Measurements from ENCODE around the gene ELK1.
A peak's percentile ranks its signal among the peaks of the same experiment; 100 is the strongest.
"Not testable (repeated sequence)": the region's sequence is repeated elsewhere in the genome, so short reads cannot be mapped to it uniquely, and the experiment has no call there.

ELK1 gene, protein sequence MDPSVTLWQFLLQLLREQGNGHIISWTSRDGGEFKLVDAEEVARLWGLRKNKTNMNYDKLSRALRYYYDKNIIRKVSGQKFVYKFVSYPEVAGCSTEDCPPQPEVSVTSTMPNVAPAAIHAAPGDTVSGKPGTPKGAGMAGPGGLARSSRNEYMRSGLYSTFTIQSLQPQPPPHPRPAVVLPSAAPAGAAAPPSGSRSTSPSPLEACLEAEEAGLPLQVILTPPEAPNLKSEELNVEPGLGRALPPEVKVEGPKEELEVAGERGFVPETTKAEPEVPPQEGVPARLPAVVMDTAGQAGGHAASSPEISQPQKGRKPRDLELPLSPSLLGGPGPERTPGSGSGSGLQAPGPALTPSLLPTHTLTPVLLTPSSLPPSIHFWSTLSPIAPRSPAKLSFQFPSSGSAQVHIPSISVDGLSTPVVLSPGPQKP

DNA sequence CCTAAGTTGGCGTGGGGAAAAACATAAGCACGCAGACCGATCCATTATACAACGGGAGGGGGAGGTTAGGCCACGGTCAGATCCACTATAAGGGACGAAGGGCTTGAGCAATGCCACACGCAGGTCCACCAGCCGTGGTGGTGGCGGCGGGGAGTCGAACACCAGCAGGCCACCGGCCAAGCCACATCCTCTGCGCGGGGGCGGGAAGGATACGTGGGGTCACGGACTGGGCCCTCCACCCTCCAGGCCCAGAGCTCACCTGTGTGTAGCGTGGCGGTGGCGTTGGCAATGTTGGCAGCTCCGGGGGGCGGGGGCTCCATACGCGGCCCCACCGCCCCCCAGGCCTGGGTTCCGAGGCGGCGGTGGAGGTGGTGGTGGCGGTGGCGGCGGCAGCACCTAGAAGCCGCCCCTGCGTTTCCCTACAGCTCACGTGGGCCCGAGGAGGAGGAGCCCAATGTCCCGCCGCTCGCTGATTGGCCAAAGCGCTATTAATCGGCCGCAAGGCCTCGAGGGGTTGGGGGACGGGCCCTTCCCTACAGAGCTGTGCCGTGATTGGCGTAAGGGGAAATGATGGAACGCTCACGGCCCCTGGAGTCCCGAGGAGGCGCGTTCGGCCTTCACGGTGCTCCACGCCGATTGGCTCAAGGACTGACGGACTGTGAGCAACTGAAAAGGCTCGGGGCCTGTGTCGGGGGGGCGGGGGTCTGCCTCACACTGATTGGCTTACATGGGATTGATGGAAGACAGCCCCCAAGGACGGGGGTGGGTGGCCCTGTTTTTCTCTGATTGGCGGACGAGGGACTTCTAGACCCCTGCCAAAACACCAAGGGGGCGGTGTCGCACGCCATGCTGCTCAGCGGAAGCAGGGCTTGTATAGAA, at the start of gene ELK1:
TSS of gene ELK1 (minus strand) at position 400 of the 879 bp plus-strand sequence. CDS start 9,122 bp downstream, outside the sequence.
- peak within 1 kb of the TSS in 4 of 5 donors; percentile 50 to 65 (median 62) for H3K9ac ChIP-seq (ENCODE audit: low read length in 5 of 5)
- peaks cover 0 to 4% (median 0%) of the 10 kb centered on the region in 5 donors for H3K9me3 ChIP-seq (ENCODE audit: control insufficient read depth in 5 of 5, low read length in 5 of 5)
- H3K27ac ChIP-seq (ENCODE audit: low read depth, low read length), result peak within 1 kb of the TSS; percentile 79
- H3K4me3 ChIP-seq (ENCODE audit: low read depth in 1 of 5, low read length in 5 of 5), result peak within 1 kb of the TSS; percentile 70 to 81 (median 74)
- H3K27me3 ChIP-seq (ENCODE audit: control insufficient read depth in 5 of 5, insufficient read depth in 4 of 5, low read length in 5 of 5), result peaks cover 0 to 3% (median 0%) of the 10 kb centered on the region in 5 donors
- H3K36me3 ChIP-seq (ENCODE audit: control insufficient read depth in 5 of 5, insufficient read depth in 5 of 5, low read length in 5 of 5), result peaks cover 0 to 10% (median 2%) of the 10 kb centered on the region in 5 donors
- peaks cover 0 to 19% (median 17%) of the 10 kb centered on the region in 5 donors for H3K4me1 ChIP-seq (ENCODE audit: control insufficient read depth in 5 of 5, insufficient read depth in 5 of 5, low read length in 5 of 5)

DNA sequence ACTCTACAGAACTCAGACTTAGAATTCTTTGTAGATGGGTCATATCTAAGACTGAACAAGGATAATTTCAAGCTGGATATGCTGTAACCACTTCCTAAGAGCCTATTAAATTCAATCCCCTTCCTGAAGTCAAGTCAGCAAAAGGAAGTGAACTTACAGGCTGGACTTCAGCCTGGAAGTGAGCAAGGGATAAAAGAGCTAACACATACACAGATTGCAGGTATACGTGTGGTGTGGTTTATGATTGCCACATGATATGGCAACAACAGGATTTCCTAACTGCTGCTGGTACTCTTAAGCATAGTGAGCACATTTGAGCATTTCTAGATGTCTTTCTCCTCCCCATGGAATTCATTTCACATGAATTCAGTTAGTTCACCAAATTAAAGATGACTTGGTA, 46.8 kb upstream of the ELK1 start:
- no peaks in the 10 kb centered on the region for H3K4me1 ChIP-seq (ENCODE audit: control insufficient read depth in 5 of 5, insufficient read depth in 5 of 5, low read length in 5 of 5)
- no peak overlapping the region for H3K4me3 ChIP-seq (ENCODE audit: low read depth in 1 of 5, low read length in 5 of 5)
- no peak overlapping the region for H3K9ac ChIP-seq (ENCODE audit: low read length in 5 of 5)
- H3K27ac ChIP-seq (ENCODE audit: low read depth, low read length), result no peak overlapping the region
- H3K36me3 ChIP-seq (ENCODE audit: control insufficient read depth in 5 of 5, insufficient read depth in 5 of 5, low read length in 5 of 5), result no peaks in the 10 kb centered on the region
- peaks cover 0 to 12% (median 6%) of the 10 kb centered on the region in 5 donors for H3K9me3 ChIP-seq (ENCODE audit: control insufficient read depth in 5 of 5, low read length in 5 of 5)
- peaks cover 3 to 7% (median 5%) of the 10 kb centered on the region in 5 donors for H3K27me3 ChIP-seq (ENCODE audit: control insufficient read depth in 5 of 5, insufficient read depth in 4 of 5, low read length in 5 of 5)

DNA sequence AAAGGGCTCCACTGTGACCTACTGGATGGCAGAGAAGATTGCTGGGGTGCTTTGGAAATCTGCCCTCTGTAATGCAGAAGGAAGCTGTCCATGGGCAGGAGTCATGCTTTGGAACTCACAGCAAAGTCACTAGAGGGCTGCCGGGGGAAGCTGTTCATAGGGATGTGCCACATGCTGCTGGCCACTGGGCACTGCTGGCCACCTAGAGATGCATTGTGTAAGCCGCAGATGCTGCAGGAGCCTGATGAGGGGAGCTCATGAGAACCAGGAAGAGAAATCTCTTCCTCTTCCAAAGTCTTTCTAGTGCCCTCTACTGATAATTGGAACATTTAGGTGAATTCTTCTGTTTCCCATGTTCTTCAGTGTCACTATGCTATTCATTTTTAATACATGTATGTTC, 39.8 kb upstream of the ELK1 start:
- Histone ChIP-seq H3K9me3 (ENCODE audit: control insufficient read depth in 5 of 5, low read length in 5 of 5) (no peaks in the 10 kb centered on the region), H3K9ac (ENCODE audit: low read length in 5 of 5) (no peak overlapping the region), H3K27ac (ENCODE audit: low read depth, low read length) (no peak overlapping the region), H3K4me3 (ENCODE audit: low read depth in 1 of 5, low read length in 5 of 5) (no peak overlapping the region), H3K27me3 (ENCODE audit: control insufficient read depth in 5 of 5, insufficient read depth in 4 of 5, low read length in 5 of 5) (peaks cover 0 to 16% (median 9%) of the 10 kb centered on the region in 5 donors), H3K36me3 (ENCODE audit: control insufficient read depth in 5 of 5, insufficient read depth in 5 of 5, low read length in 5 of 5) (no peaks in the 10 kb centered on the region), H3K4me1 (ENCODE audit: control insufficient read depth in 5 of 5, insufficient read depth in 5 of 5, low read length in 5 of 5) (no peaks in the 10 kb centered on the region)

DNA sequence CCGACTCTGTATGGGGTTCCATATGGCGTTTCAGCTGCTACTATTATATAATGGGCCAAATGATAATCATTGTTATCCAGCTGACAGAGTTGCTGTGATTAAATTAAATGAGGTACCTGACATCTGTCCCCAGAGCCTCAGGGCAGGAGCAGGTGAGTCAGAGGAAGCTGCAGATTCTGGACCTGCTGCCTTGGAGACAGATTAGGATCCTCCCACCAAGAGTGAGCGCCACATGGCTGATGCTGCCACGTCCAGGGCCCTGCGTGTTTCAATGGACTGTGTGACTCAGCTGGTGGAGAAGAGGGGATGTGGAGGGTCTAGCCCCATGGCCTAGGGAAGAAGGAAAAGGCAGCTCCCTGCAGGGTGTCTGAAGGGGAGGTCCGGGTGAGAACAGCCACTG, 36.9 kb upstream of the ELK1 start:
- H3K27ac ChIP-seq (ENCODE audit: low read depth, low read length), result no peak overlapping the region

DNA sequence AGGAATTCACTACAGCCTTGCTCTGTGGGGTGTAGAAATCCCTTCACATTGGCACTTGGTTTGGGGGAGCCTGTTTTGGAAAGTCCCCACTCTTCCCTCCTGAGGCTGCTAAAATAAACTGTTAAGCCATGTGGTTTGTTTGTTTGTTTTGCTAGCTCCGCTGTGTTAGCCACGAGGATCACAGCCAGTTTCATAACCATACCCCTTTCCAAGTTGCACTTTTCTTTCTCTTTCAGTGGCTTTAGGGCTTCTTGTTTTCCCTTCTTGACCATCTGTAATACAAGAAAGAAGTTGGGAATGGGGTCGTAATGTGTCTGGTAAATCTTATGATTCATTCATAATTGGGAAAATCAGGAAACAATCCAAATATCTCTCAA, 33.5 kb upstream of the ELK1 start:
- no peak overlapping the region for H3K27ac ChIP-seq (ENCODE audit: low read depth, low read length)
- H3K4me1 ChIP-seq (ENCODE audit: control insufficient read depth in 5 of 5, insufficient read depth in 5 of 5, low read length in 5 of 5), result no peaks in the 10 kb centered on the region
- no peaks in the 10 kb centered on the region for H3K36me3 ChIP-seq (ENCODE audit: control insufficient read depth in 5 of 5, insufficient read depth in 5 of 5, low read length in 5 of 5)
- H3K27me3 ChIP-seq (ENCODE audit: control insufficient read depth in 5 of 5, insufficient read depth in 4 of 5, low read length in 5 of 5), result peaks cover 3 to 28% (median 12%) of the 10 kb centered on the region in 5 donors
- H3K9me3 ChIP-seq (ENCODE audit: control insufficient read depth in 5 of 5, low read length in 5 of 5), result peaks cover 0 to 2% (median 0%) of the 10 kb centered on the region in 5 donors
- H3K4me3 ChIP-seq (ENCODE audit: low read depth in 1 of 5, low read length in 5 of 5), result no peak overlapping the region
- H3K9ac ChIP-seq (ENCODE audit: low read length in 5 of 5), result no peak overlapping the region

More for the DNA sequence above, 36.9 kb upstream of the ELK1 start:
- Histone ChIP-seq H3K4me3 (ENCODE audit: low read depth in 1 of 5, low read length in 5 of 5) (no peak overlapping the region), H3K9ac (ENCODE audit: low read length in 5 of 5) (no peak overlapping the region), H3K27me3 (ENCODE audit: control insufficient read depth in 5 of 5, insufficient read depth in 4 of 5, low read length in 5 of 5) (peaks cover 0 to 25% (median 9%) of the 10 kb centered on the region in 5 donors), H3K9me3 (ENCODE audit: control insufficient read depth in 5 of 5, low read length in 5 of 5) (no peaks in the 10 kb centered on the region), H3K36me3 (ENCODE audit: control insufficient read depth in 5 of 5, insufficient read depth in 5 of 5, low read length in 5 of 5) (no peaks in the 10 kb centered on the region), H3K4me1 (ENCODE audit: control insufficient read depth in 5 of 5, insufficient read depth in 5 of 5, low read length in 5 of 5) (no peaks in the 10 kb centered on the region)

DNA sequence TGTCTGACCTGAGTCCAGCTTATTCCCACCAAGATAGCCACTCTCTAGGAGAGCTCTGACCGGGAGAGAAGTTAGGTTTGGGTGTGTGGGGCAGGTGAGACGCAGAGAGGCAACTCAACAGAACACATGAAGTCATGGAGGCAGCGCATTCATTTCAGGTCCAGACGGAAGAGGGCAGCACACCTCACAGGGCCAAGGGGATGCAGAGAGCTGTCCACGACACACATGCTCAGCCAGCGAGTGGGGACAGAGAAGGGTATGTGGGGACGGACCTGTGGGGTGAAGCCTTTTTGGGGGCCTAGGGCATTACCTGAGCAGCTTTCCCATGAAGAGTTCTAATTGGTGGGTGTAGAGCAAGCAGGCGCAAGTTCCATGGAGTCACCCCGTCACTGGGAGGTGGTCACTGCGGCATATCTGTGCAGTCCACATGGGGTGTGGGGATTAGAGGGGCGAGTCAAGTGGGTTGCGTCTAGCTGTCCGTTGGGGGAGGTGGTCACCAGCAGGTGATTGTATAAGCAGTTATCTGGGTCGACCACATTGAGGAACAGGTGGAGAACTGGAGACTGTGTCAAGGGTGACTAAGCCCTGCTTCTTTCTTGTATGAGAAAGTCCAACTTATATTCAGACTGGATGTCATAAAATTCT, 32.9 kb upstream of the ELK1 start:
- H3K36me3 ChIP-seq (ENCODE audit: control insufficient read depth in 5 of 5, insufficient read depth in 5 of 5, low read length in 5 of 5), result no peaks in the 10 kb centered on the region
- H3K9me3 ChIP-seq (ENCODE audit: control insufficient read depth in 5 of 5, low read length in 5 of 5), result peaks cover 0 to 3% (median 0%) of the 10 kb centered on the region in 5 donors
- H3K9ac ChIP-seq (ENCODE audit: low read length in 5 of 5), result no peak overlapping the region
- no peaks in the 10 kb centered on the region for H3K4me1 ChIP-seq (ENCODE audit: control insufficient read depth in 5 of 5, insufficient read depth in 5 of 5, low read length in 5 of 5)
- no peak overlapping the region for H3K4me3 ChIP-seq (ENCODE audit: low read depth in 1 of 5, low read length in 5 of 5)
- peaks cover 7 to 28% (median 12%) of the 10 kb centered on the region in 5 donors for H3K27me3 ChIP-seq (ENCODE audit: control insufficient read depth in 5 of 5, insufficient read depth in 4 of 5, low read length in 5 of 5)
- H3K27ac ChIP-seq (ENCODE audit: low read depth, low read length), result no peak overlapping the region

DNA sequence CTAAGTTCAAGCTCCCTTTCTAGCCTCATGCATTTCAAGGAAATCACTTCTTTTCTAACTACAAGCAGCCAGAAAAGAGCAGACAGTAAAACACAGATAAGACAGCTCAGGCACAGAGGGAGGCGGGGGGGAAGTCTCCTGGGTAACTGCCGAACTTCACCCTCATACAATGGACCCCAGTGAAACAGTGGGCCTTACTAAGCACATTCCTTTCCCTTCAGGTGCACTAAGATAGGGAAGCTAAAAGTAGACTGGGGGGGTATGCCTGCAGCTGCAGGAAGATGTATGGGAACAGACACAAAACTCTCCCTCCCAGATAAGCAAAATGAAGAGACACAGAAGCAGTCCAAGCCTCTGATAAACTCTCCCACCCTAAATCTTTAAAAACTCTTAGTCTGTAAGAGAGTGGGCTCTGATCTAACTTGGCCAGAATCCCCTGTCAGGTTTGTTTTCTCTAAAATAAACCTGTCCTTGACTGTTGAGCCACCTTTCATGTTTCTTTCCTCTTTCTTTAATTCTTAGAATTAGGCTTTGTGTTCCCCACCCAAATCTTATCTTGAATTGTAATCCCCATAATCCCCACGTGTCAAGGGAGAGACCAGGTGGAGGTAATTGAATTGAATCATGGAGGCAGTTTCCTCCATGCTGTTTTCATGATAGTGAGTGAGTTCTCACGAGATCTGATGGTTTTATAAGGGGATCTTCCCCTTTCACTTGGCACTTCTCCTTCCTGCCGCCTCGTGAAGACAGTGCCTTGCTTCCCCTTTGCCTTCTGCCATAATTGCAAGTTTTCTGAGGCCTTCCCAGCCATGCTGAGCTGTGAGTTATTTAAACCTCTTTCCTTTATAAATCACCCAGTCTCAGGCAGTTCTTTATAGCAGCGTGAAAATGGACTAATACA, 25.8 kb upstream of the ELK1 start:
- not testable (repeated sequence) for H3K9me3 ChIP-seq (ENCODE audit: control insufficient read depth in 5 of 5, low read length in 5 of 5); H3K4me3 ChIP-seq (ENCODE audit: low read depth in 1 of 5, low read length in 5 of 5); H3K4me1 ChIP-seq (ENCODE audit: control insufficient read depth in 5 of 5, insufficient read depth in 5 of 5, low read length in 5 of 5); H3K9ac ChIP-seq (ENCODE audit: low read length in 5 of 5); H3K36me3 ChIP-seq (ENCODE audit: control insufficient read depth in 5 of 5, insufficient read depth in 5 of 5, low read length in 5 of 5); H3K27ac ChIP-seq (ENCODE audit: low read depth, low read length)
- H3K27me3 ChIP-seq (ENCODE audit: control insufficient read depth in 5 of 5, insufficient read depth in 4 of 5, low read length in 5 of 5), result peaks cover 2 to 16% (median 5%) of the 10 kb centered on the region in 5 donors

DNA sequence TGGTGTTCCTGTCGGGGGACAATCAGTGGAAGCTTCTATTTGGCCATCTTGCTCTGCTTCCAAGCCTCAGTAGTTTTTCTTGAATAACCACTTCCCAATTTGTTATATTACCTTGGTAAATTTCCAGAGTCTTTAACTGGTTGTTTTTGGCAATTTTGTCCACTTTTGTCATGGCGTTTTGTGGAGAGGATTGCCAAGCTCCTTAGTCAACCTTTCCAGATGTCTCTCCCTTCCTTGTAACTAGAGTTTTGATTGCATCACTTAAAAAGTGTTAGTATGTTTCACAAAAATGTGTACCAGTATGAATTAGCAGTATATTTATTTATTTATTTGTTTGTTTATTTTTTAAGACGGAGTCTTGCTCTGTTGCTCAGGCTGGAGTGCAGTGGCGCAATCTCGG, 24.4 kb upstream of the ELK1 start:
- no peak overlapping the region for H3K4me3 ChIP-seq (ENCODE audit: low read depth in 1 of 5, low read length in 5 of 5)
- no peak overlapping the region for H3K9ac ChIP-seq (ENCODE audit: low read length in 5 of 5)
- peaks cover 2 to 16% (median 5%) of the 10 kb centered on the region in 5 donors for H3K27me3 ChIP-seq (ENCODE audit: control insufficient read depth in 5 of 5, insufficient read depth in 4 of 5, low read length in 5 of 5)
- no peaks in the 10 kb centered on the region for H3K36me3 ChIP-seq (ENCODE audit: control insufficient read depth in 5 of 5, insufficient read depth in 5 of 5, low read length in 5 of 5)
- H3K27ac ChIP-seq (ENCODE audit: low read depth, low read length), result no peak overlapping the region
- no peaks in the 10 kb centered on the region for H3K4me1 ChIP-seq (ENCODE audit: control insufficient read depth in 5 of 5, insufficient read depth in 5 of 5, low read length in 5 of 5)
- H3K9me3 ChIP-seq (ENCODE audit: control insufficient read depth in 5 of 5, low read length in 5 of 5), result peaks cover 0 to 7% (median 3%) of the 10 kb centered on the region in 5 donors

DNA sequence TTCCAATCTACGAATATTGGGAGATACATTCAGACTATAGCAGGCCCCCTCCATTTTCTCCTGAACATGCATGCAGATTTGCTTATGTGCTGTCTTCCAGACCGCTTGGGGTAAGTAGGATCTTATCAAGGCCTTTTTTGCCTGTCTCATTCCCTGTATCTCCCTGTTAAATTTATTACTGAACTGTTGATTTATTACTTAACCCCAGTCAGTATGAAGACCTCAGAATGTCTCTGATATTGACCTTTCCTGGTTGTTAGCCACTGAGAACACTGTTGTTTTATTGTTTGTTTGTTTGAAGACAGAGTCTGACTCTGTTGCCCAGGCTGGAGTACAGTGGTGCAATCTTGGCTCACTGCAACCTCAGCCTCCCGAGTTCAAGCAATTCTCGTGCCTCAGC, 15.4 kb upstream of the ELK1 start:
- H3K4me1 ChIP-seq (ENCODE audit: control insufficient read depth in 5 of 5, insufficient read depth in 5 of 5, low read length in 5 of 5); H3K36me3 ChIP-seq (ENCODE audit: control insufficient read depth in 5 of 5, insufficient read depth in 5 of 5, low read length in 5 of 5); H3K4me3 ChIP-seq (ENCODE audit: low read depth in 1 of 5, low read length in 5 of 5); H3K9me3 ChIP-seq (ENCODE audit: control insufficient read depth in 5 of 5, low read length in 5 of 5); H3K27ac ChIP-seq (ENCODE audit: low read depth, low read length); H3K9ac ChIP-seq (ENCODE audit: low read length in 5 of 5); H3K27me3 ChIP-seq (ENCODE audit: control insufficient read depth in 5 of 5, insufficient read depth in 4 of 5, low read length in 5 of 5): not testable (repeated sequence)
